H54 (cell line): Measurements from ENCODE around the gene C22orf23.
"Not testable (repeated sequence)": the region's sequence is repeated elsewhere in the genome, so short reads cannot be mapped to it uniquely, and the experiment has no call there.

Source experiments
- DNase-seq: peaks from one replicate; pipeline ENCODE4 v3.0.0; 2011; ENCODE audit warnings: low spot score, mixed read lengths; ENCODE audit not compliant: insufficient read length
- FAIRE-seq: peaks from 3 replicates; lab custom pipeline; 2011; peaks lifted over from hg19 to GRCh38; lab: Jason Lieb, UNC
- POLR2A ChIP-seq: IDR thresholded peaks from 2 replicates; pipeline ENCODE4 v1.6.1; 2011; ENCODE audit warnings: low read depth, mild to moderate bottlenecking, low read length

C22orf23 gene

GRCh38 chr22:37973271-37974170 is 20.1 kb upstream of the C22orf23 start:
- DNase-seq, result no peak
- no peak for TF ChIP-seq POLR2A
- no peak for FAIRE-seq

- TF ChIP-seq POLR2A, result no peak
- FAIRE-seq, result no peak
- no peak for DNase-seq
These were observed 19.1 kb upstream of the C22orf23 start for GRCh38 chr22:37972527-37972926.

GRCh38 chr22:37971475-37972434 is 18.4 kb upstream of the C22orf23 start:
- DNase-seq (no peak), FAIRE-seq (no peak)
- TF ChIP-seq POLR2A, result no peak

- TF ChIP-seq POLR2A, result no peak
- no peak for FAIRE-seq
- DNase-seq, result no peak
These were observed 17.5 kb upstream of the C22orf23 start for GRCh38 chr22:37970864-37971263.

GRCh38 chr22:37968452-37969251 is 15.3 kb upstream of the C22orf23 start:
- no peak for TF ChIP-seq POLR2A
- DNase-seq (no peak), FAIRE-seq (no peak)

GRCh38 chr22:37967637-37968451 is 14.4 kb upstream of the C22orf23 start:
- no peak for DNase-seq
- TF ChIP-seq POLR2A, result no peak
- FAIRE-seq, result no peak

- no peak for DNase-seq
- FAIRE-seq, result no peak
These were observed 13.7 kb upstream of the C22orf23 start for GRCh38 chr22:37967147-37967546.

GRCh38 chr22:37965940-37966664 is 12.7 kb upstream of the C22orf23 start:
- FAIRE-seq (no peak), DNase-seq (no peak)
- TF ChIP-seq POLR2A, result no peak

More at GRCh38 chr22:37967147-37967546, 13.7 kb upstream of the C22orf23 start:
- TF ChIP-seq POLR2A, result no peak

- DNase-seq (no peak), FAIRE-seq (no peak)
- no peak for TF ChIP-seq POLR2A
These were observed 7.7 kb upstream of the C22orf23 start for GRCh38 chr22:37961062-37961461.

GRCh38 chr22:37959231-37959825 is 5.9 kb upstream of the C22orf23 start:
- no peak for TF ChIP-seq POLR2A
- no peak for DNase-seq
- no peak for FAIRE-seq

- no peak for TF ChIP-seq POLR2A
- FAIRE-seq (no peak), DNase-seq (no peak)
These were observed 3.8 kb upstream of the C22orf23 start for GRCh38 chr22:37957232-37957631.

- not testable (repeated sequence) for DNase-seq, FAIRE-seq
These were observed 2.5 kb upstream of the C22orf23 start for GRCh38 chr22:37955825-37956397.
